OCI-LY1 (cell line): Measurements from ENCODE around the gene FBXL4.

Experiments used
- H2AFZ ChIP-seq: fragments of 200-600 bp; sonication (generic), shearing (Covaris generic); 2 replicates; pipeline ENCODE4 v1.6.0; 2014; ENCODE audit warnings: antibody characterized with exemption, mild to moderate bottlenecking, low read length
- H3F3A ChIP-seq: fragments of 200-600 bp; sonication (generic), shearing (Covaris generic); 2 replicates; pipeline ENCODE4 v1.6.0; 2014; ENCODE audit warnings: mild to moderate bottlenecking, antibody characterized with exemption, low read length, moderate library complexity; ENCODE audit not compliant: insufficient read depth
- H3K27ac ChIP-seq: fragments of 200-600 bp; sonication (generic); 2 replicates; pipeline ENCODE4 v1.5.1; 2014; ENCODE audit warnings: low read length, mixed run types, mild to moderate bottlenecking, low read depth; ENCODE audit not compliant: poor library complexity, severe bottlenecking
- H3K27me3 ChIP-seq: fragments of 200-600 bp; sonication (generic); 2 replicates; pipeline ENCODE4 v1.6.0; 2014; ENCODE audit warnings: antibody characterized with exemption, mild to moderate bottlenecking, low read length, moderate library complexity; ENCODE audit not compliant: insufficient read depth
- H3K36me3 ChIP-seq: fragments of 200-600 bp; sonication (generic); 2 replicates; pipeline ENCODE4 v1.6.1; 2014; ENCODE audit warnings: mild to moderate bottlenecking, antibody characterized with exemption, low read length, moderate library complexity, mixed read lengths; ENCODE audit not compliant: insufficient read depth
- H3K4me1 ChIP-seq: fragments of 200-600 bp; sonication (generic); 2 replicates; pipeline ENCODE4 v1.5.1; 2014; ENCODE audit warnings: mild to moderate bottlenecking, low read length, moderate library complexity; ENCODE audit not compliant: insufficient read depth, severe bottlenecking
- H3K4me2 ChIP-seq: fragments of 200-600 bp; sonication (generic), shearing (Covaris generic); 2 replicates; pipeline ENCODE4 v1.6.1; 2014; ENCODE audit warnings: low read length
- H3K4me3 ChIP-seq: fragments of 200-600 bp; sonication (generic); 2 replicates; pipeline ENCODE4 v1.5.1; 2014; ENCODE audit warnings: low read length, low read depth, mild to moderate bottlenecking, mixed read lengths; ENCODE audit not compliant: poor library complexity, severe bottlenecking
- H3K79me2 ChIP-seq: fragments of 200-600 bp; shearing (Covaris generic); 2 replicates; pipeline ENCODE4 v1.6.1; 2016; ENCODE audit warnings: mixed run types, low read length, mixed read lengths; ENCODE audit not compliant: insufficient read depth
- H3K9ac ChIP-seq: fragments of 200-600 bp; sonication (generic), shearing (Covaris generic); 2 replicates; pipeline ENCODE4 v1.6.1; 2014; ENCODE audit warnings: mild to moderate bottlenecking, low read length, mixed read lengths
- H3K9me2 ChIP-seq: fragments of 200-600 bp; sonication (generic), shearing (Covaris generic); 2 replicates; pipeline ENCODE4 v1.6.1; 2014; ENCODE audit warnings: low read depth, mild to moderate bottlenecking, low read length, mixed read lengths
- H3K9me3 ChIP-seq: fragments of 200-600 bp; shearing (Covaris generic); 2 replicates; pipeline ENCODE4 v1.6.1; 2014; ENCODE audit warnings: low read length, mixed read lengths
- H4K20me1 ChIP-seq: fragments of 200-600 bp; sonication (generic), shearing (Covaris generic); 2 replicates; pipeline ENCODE4 v1.6.0; 2016; ENCODE audit warnings: mild to moderate bottlenecking, low read length; ENCODE audit not compliant: insufficient read depth
- EZH2 ChIP-seq: fragments of 200-600 bp; sonication (generic), shearing (Covaris generic); IDR thresholded peaks from 2 replicates; pipeline ENCODE4 v1.8.0; 2017; ENCODE audit warnings: borderline replicate concordance, mixed run types, mild to moderate bottlenecking, antibody characterized with exemption, low read length, moderate library complexity, mixed read lengths
- TF ChIP-seq, protein P1 (sequence below): fragments of 200-600 bp; sonication (generic), shearing (Covaris generic); IDR thresholded peaks from 2 replicates; pipeline ENCODE4 v1.5.1; 2017; ENCODE audit warnings: mild to moderate bottlenecking, antibody characterized with exemption, low read length, moderate library complexity, mixed read lengths

FBXL4 gene

DNA sequence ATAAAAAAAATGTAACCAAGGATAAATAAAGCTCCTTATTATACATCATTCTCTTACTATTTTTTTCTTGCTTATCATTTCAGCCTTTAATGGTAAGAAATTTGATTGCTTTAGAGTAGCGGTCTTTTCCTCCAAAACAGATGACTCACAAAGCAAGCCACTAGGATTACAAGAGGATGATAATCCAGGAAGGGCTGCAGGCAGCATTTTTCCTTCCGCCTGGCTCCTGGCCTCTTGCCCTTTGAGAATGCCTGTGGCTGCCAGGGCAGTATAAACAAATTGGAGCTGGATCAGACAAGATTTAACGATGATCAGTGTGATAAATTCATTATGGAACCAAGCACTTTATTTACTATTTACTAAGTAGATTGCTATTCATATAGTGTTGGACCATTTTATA is 9.7 kb upstream of the FBXL4 start:
- H3K27ac ChIP-seq: no peak overlapping the region
- H2AFZ ChIP-seq: no peak overlapping the region
- H3K79me2 ChIP-seq: no peaks in the 10 kb centered on the region
- TF ChIP-seq, protein P1, sequence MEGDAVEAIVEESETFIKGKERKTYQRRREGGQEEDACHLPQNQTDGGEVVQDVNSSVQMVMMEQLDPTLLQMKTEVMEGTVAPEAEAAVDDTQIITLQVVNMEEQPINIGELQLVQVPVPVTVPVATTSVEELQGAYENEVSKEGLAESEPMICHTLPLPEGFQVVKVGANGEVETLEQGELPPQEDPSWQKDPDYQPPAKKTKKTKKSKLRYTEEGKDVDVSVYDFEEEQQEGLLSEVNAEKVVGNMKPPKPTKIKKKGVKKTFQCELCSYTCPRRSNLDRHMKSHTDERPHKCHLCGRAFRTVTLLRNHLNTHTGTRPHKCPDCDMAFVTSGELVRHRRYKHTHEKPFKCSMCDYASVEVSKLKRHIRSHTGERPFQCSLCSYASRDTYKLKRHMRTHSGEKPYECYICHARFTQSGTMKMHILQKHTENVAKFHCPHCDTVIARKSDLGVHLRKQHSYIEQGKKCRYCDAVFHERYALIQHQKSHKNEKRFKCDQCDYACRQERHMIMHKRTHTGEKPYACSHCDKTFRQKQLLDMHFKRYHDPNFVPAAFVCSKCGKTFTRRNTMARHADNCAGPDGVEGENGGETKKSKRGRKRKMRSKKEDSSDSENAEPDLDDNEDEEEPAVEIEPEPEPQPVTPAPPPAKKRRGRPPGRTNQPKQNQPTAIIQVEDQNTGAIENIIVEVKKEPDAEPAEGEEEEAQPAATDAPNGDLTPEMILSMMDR: no peak
- no peak for TF ChIP-seq EZH2
- H3K4me1 ChIP-seq: no peaks in the 10 kb centered on the region
- no peaks in the 10 kb centered on the region for H3F3A ChIP-seq
- no peak overlapping the region for H3K9ac ChIP-seq
- H3K36me3 ChIP-seq: no peaks in the 10 kb centered on the region
- no peaks in the 10 kb centered on the region for H3K9me2 ChIP-seq
- no peak overlapping the region for H3K4me3 ChIP-seq
- H4K20me1 ChIP-seq: no peaks in the 10 kb centered on the region
- H3K27me3 ChIP-seq: no peaks in the 10 kb centered on the region
- H3K9me3 ChIP-seq: no peaks in the 10 kb centered on the region
- H3K4me2 ChIP-seq: no peak overlapping the region

DNA sequence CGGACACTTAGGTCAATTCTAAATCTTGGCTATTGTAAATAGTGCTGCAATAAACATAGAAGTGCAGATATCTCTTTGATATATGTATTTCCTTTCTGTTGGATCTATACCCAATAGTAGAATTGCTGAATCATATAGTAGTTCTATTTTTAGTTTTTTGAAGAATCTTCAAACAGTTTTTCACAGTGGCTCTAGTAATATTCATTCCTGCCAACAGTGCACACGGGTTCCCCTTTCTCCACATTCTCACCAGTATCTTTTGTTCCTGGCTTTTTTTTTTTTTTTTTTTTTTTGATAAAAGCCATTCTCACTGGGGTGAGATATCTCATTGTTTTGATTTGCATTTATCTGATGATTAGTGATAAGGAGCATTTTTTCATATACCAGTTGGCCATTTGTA is 1.8 kb upstream of the FBXL4 start:
- no peak overlapping the region for H3K4me3 ChIP-seq
- H3K36me3 ChIP-seq: no peaks in the 10 kb centered on the region
- H3K4me2 ChIP-seq: no peak overlapping the region
- H3K79me2 ChIP-seq: peaks cover 25% of the 10 kb centered on the region
- H4K20me1 ChIP-seq: no peaks in the 10 kb centered on the region
- H3K9me3 ChIP-seq: no peaks in the 10 kb centered on the region
- peaks cover 22% of the 10 kb centered on the region for H3K4me1 ChIP-seq
- no peaks in the 10 kb centered on the region for H3K27me3 ChIP-seq
- 0 out of 2 replicates have a peak, but pooled peaks cover 6% of the 10 kb centered on the region for H3F3A ChIP-seq
- no peak for TF ChIP-seq EZH2
- TF ChIP-seq, protein P1: no peak
- H2AFZ ChIP-seq: no peak overlapping the region
- H3K27ac ChIP-seq: no peak overlapping the region
- H3K9me2 ChIP-seq: no peaks in the 10 kb centered on the region
- no peak overlapping the region for H3K9ac ChIP-seq

DNA sequence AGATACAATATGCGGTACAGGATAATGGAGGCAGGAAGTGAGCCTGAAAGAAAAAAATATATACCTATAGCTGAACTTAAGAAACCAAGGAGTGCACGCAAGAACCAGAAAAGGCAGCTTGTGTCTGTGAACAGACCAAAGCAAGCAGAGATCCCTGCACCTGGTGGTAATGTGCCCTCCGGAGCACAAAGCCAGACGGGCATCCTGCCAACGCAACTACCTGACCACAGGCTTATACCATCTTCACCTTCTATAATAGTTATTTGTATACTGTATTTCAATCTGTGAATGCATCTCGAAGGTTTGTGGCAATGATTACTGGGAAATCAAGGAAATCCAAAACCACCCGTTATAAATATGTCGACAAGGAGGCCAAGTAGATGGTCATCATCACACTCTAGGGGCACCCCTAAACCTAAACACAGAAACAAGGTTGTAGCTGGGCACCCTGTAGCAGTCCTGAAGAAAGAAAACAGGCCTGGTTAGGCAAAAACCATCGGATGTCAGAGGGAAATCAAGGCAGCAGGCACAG is 801 bp downstream of the FBXL4 start:
- Histone ChIP-seq H3K4me1 (peaks cover 24% of the 10 kb centered on the region), H3K4me3 (peak overlapping the region; percentile 79), H3K27ac (peak overlapping the region; percentile 86), H3K9me3 (peaks cover 9% of the 10 kb centered on the region; the same call in 1 of the 2 replicates), H3F3A (0 out of 2 replicates have a peak, but pooled peaks cover 6% of the 10 kb centered on the region), H3K4me2 (peak overlapping the region; percentile 84), H3K27me3 (no peaks in the 10 kb centered on the region), H3K79me2 (peaks cover 52% of the 10 kb centered on the region), H2AFZ (no peak overlapping the region), H3K9me2 (no peaks in the 10 kb centered on the region), H4K20me1 (no peaks in the 10 kb centered on the region), H3K36me3 (peaks cover 12% of the 10 kb centered on the region), H3K9ac (peak overlapping the region; percentile 84)
- TF ChIP-seq, protein P1: no peak
- TF ChIP-seq EZH2: no peak
